ENCODE results near the gene PNPLA1.

The PNPLA1 gene

DNA sequence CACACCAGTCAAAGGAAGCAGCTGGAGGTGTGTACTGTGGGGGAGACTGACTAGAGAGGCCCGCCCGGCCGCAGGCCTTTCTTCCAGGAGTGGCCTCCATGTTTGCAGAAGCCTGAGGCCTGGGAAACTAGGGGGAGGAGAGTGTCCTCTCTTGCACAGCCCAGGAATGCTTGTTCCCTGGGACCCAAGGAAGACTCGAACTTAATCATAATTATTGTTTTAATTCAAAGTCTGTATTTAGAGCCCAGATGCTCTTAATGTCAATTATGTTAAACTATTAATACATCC, 43.7 kb downstream of the PNPLA1 start:
- no peaks in the 10 kb centered on the region for H3F3A ChIP-seq (ENCODE audit: control insufficient read depth, insufficient read depth)
- TF ChIP-seq EZH2phosphoT487 (IDR thresholded peaks at IDR 0.05; ENCODE audit: borderline replicate concordance, low read length) = no peak
- TF ChIP-seq, protein P1, sequence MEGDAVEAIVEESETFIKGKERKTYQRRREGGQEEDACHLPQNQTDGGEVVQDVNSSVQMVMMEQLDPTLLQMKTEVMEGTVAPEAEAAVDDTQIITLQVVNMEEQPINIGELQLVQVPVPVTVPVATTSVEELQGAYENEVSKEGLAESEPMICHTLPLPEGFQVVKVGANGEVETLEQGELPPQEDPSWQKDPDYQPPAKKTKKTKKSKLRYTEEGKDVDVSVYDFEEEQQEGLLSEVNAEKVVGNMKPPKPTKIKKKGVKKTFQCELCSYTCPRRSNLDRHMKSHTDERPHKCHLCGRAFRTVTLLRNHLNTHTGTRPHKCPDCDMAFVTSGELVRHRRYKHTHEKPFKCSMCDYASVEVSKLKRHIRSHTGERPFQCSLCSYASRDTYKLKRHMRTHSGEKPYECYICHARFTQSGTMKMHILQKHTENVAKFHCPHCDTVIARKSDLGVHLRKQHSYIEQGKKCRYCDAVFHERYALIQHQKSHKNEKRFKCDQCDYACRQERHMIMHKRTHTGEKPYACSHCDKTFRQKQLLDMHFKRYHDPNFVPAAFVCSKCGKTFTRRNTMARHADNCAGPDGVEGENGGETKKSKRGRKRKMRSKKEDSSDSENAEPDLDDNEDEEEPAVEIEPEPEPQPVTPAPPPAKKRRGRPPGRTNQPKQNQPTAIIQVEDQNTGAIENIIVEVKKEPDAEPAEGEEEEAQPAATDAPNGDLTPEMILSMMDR (IDR thresholded peaks at IDR 0.05; ENCODE audit: low read depth, low read length, poor library complexity, severe bottlenecking) = no peak
- no peaks in the 10 kb centered on the region for H3K9me2 ChIP-seq (replicated peaks; ENCODE audit: control insufficient read depth, low read length)
- no peaks in the 10 kb centered on the region for H4K20me1 ChIP-seq (ENCODE audit: control insufficient read depth, insufficient read depth, low read depth, low read length)
- no peaks in the 10 kb centered on the region for H3K79me2 ChIP-seq (ENCODE audit: control insufficient read depth, low read length)
- H3K4me1 ChIP-seq (ENCODE audit: control insufficient read depth, low read length) = peaks cover 28% of the 10 kb centered on the region
- no peaks in the 10 kb centered on the region for H3K36me3 ChIP-seq (ENCODE audit: control insufficient read depth, low read length)
- H3K9me3 ChIP-seq (ENCODE audit: control insufficient read depth, insufficient read depth, low read length) = 0 out of 2 replicates have a peak, but pooled peaks cover 4% of the 10 kb centered on the region
- H3K27me3 ChIP-seq (ENCODE audit: control insufficient read depth, low read length) = peaks cover 5% of the 10 kb centered on the region; the same call in 1 of the 2 replicates
- peak overlapping the region; percentile 50 for H3K4me3 ChIP-seq (ENCODE audit: low read length)
- H3K4me2 ChIP-seq (ENCODE audit: low read length) = peak overlapping the region; percentile 67
- H3K27ac ChIP-seq (ENCODE audit: low read depth, low read length) = peak overlapping the region; percentile 12

- no peak overlapping the region for H3K4me3 ChIP-seq (ENCODE audit: low read length)
- no peaks in the 10 kb centered on the region for H3K36me3 ChIP-seq (ENCODE audit: control insufficient read depth, low read length)
- 0 out of 2 replicates have a peak, but pooled peaks cover 4% of the 10 kb centered on the region for H3K9me3 ChIP-seq (ENCODE audit: control insufficient read depth, insufficient read depth, low read length)
- H3K9me2 ChIP-seq (replicated peaks; ENCODE audit: control insufficient read depth, low read length) = no peaks in the 10 kb centered on the region
- peaks cover 28% of the 10 kb centered on the region for H3K4me1 ChIP-seq (ENCODE audit: control insufficient read depth, low read length)
- H3K27me3 ChIP-seq (ENCODE audit: control insufficient read depth, low read length) = no peaks in the 10 kb centered on the region; the same call in 1 of the 2 replicates
- no peak for TF ChIP-seq EZH2phosphoT487 (IDR thresholded peaks at IDR 0.05; ENCODE audit: borderline replicate concordance, low read length)
- TF ChIP-seq, protein P1 (IDR thresholded peaks at IDR 0.05; ENCODE audit: low read depth, low read length, poor library complexity, severe bottlenecking) = no peak
- no peaks in the 10 kb centered on the region for H3F3A ChIP-seq (ENCODE audit: control insufficient read depth, insufficient read depth)
- no peaks in the 10 kb centered on the region for H4K20me1 ChIP-seq (ENCODE audit: control insufficient read depth, insufficient read depth, low read depth, low read length)
- H3K27ac ChIP-seq (ENCODE audit: low read depth, low read length) = no peak overlapping the region
- H3K79me2 ChIP-seq (ENCODE audit: control insufficient read depth, low read length) = no peaks in the 10 kb centered on the region
- H3K4me2 ChIP-seq (ENCODE audit: low read length) = peak overlapping the region; percentile 67
Measured at GRCh38 chr6:36314221-36315014, 44.6 kb downstream of the PNPLA1 start.

DNA sequence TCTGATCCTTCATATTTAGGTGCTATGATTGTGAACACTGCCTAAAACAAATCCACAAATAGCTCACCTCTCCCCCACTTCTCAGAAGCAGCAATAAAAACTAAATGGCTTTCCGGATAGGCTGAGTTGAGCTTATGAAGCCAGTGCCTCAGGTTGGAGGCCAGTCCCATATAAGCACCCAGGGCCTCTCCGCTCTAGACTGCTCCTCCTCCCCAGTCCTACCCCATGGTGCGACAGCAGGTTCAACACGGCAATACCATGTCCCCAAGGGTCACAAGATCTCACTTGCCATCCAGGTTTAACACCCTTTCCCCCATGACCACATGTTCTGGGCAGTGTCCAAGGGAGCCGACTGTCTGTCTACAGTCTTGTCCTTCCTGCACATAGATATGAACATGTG, 46.1 kb downstream of the PNPLA1 start:
- H3K9me3 ChIP-seq (ENCODE audit: control insufficient read depth, insufficient read depth, low read length) = no peaks in the 10 kb centered on the region

DNA sequence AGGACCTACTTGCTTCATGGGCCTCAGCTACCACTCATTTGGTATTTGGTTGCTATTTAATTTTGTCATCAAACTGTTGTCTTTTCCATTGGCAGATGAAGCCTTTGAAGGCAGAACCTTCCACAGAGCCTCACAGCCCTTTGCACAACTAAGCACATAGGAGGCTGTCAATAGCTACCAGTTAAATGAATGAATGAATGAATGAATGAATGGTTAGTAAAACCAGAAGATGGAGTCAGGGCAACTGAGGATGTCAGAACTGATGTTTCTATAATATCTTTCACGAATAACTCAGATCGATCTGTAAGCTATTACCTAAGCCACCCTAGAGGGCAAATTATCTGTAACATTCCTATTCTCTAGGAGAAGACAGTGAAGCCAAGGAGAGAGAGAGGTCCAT, 47.8 kb downstream of the PNPLA1 start:
- H4K20me1 ChIP-seq (ENCODE audit: control insufficient read depth, insufficient read depth, low read depth, low read length) = no peaks in the 10 kb centered on the region
- H3K27ac ChIP-seq (ENCODE audit: low read depth, low read length) = no peak overlapping the region
- no peaks in the 10 kb centered on the region for H3K36me3 ChIP-seq (ENCODE audit: control insufficient read depth, low read length)
- H3K27me3 ChIP-seq (ENCODE audit: control insufficient read depth, low read length) = no peaks in the 10 kb centered on the region; the same call in 1 of the 2 replicates
- no peaks in the 10 kb centered on the region for H3F3A ChIP-seq (ENCODE audit: control insufficient read depth, insufficient read depth)
- no peak overlapping the region for H3K4me2 ChIP-seq (ENCODE audit: low read length)
- no peaks in the 10 kb centered on the region for H3K79me2 ChIP-seq (ENCODE audit: control insufficient read depth, low read length)
- H3K4me3 ChIP-seq (ENCODE audit: low read length) = no peak overlapping the region
- TF ChIP-seq, protein P1 (IDR thresholded peaks at IDR 0.05; ENCODE audit: low read depth, low read length, poor library complexity, severe bottlenecking) = no peak
- TF ChIP-seq EZH2phosphoT487 (IDR thresholded peaks at IDR 0.05; ENCODE audit: borderline replicate concordance, low read length) = no peak
- peaks cover 22% of the 10 kb centered on the region for H3K4me1 ChIP-seq (ENCODE audit: control insufficient read depth, low read length)
- H3K9me2 ChIP-seq (replicated peaks; ENCODE audit: control insufficient read depth, low read length) = no peaks in the 10 kb centered on the region
- no peaks in the 10 kb centered on the region for H3K9me3 ChIP-seq (ENCODE audit: control insufficient read depth, insufficient read depth, low read length)

More for the DNA sequence above, 46.1 kb downstream of the PNPLA1 start:
- H3K9me2 ChIP-seq (replicated peaks; ENCODE audit: control insufficient read depth, low read length) = no peaks in the 10 kb centered on the region
- H3K4me3 ChIP-seq (ENCODE audit: low read length) = no peak overlapping the region
- no peaks in the 10 kb centered on the region for H3K36me3 ChIP-seq (ENCODE audit: control insufficient read depth, low read length)
- H3F3A ChIP-seq (ENCODE audit: control insufficient read depth, insufficient read depth) = no peaks in the 10 kb centered on the region
- no peaks in the 10 kb centered on the region; the same call in 1 of the 2 replicates for H3K27me3 ChIP-seq (ENCODE audit: control insufficient read depth, low read length)
- peaks cover 28% of the 10 kb centered on the region for H3K4me1 ChIP-seq (ENCODE audit: control insufficient read depth, low read length)
- no peak for TF ChIP-seq EZH2phosphoT487 (IDR thresholded peaks at IDR 0.05; ENCODE audit: borderline replicate concordance, low read length)
- H3K79me2 ChIP-seq (ENCODE audit: control insufficient read depth, low read length) = no peaks in the 10 kb centered on the region
- H3K4me2 ChIP-seq (ENCODE audit: low read length) = no peak overlapping the region
- H3K27ac ChIP-seq (ENCODE audit: low read depth, low read length) = no peak overlapping the region
- H4K20me1 ChIP-seq (ENCODE audit: control insufficient read depth, insufficient read depth, low read depth, low read length) = no peaks in the 10 kb centered on the region
